GM21390 (cell line): ENCODE results near the gene KCNJ12.
"Not testable (repeated sequence)": the region's sequence is repeated elsewhere in the genome, so short reads cannot be mapped to it uniquely, and the experiment has no call there.

ENCODE experiments used
- ATAC-seq: cut with Tn5 transposase; IDR thresholded peaks from one replicate; pipeline ENCODE4 v1.9.1; 2021; ENCODE audit not compliant: unreplicated experiment

The KCNJ12 gene

GRCh38 chr17:21348926-21349261 is 27.3 kb upstream of the KCNJ12 start:
- not testable (repeated sequence) for ATAC-seq

- ATAC-seq, result not testable (repeated sequence)
Observed at GRCh38 chr17:21349358-21350050, 26.7 kb upstream of the KCNJ12 start.

GRCh38 chr17:21350495-21350894 is 25.7 kb upstream of the KCNJ12 start:
- not testable (repeated sequence) for ATAC-seq

GRCh38 chr17:21351366-21352065 is 24.6 kb upstream of the KCNJ12 start:
- ATAC-seq, result no peak

- ATAC-seq, result no peak
Observed at GRCh38 chr17:21352221-21352980, 23.8 kb upstream of the KCNJ12 start.

- ATAC-seq, result no peak
Observed at GRCh38 chr17:21352981-21353265, 23.2 kb upstream of the KCNJ12 start.

- no peak for ATAC-seq
Observed at GRCh38 chr17:21353326-21354010, 22.7 kb upstream of the KCNJ12 start.

GRCh38 chr17:21354796-21355385 is 21.3 kb upstream of the KCNJ12 start:
- no peak for ATAC-seq

GRCh38 chr17:21355586-21355985 is 20.6 kb upstream of the KCNJ12 start:
- no peak for ATAC-seq

GRCh38 chr17:21356537-21357127 is 19.5 kb upstream of the KCNJ12 start:
- ATAC-seq, result no peak

GRCh38 chr17:21357281-21357680 is 18.9 kb upstream of the KCNJ12 start:
- no peak for ATAC-seq

GRCh38 chr17:21357696-21358656 is 18.2 kb upstream of the KCNJ12 start:
- no peak for ATAC-seq

- ATAC-seq, result no peak
Observed at GRCh38 chr17:21358682-21359482, 17.3 kb upstream of the KCNJ12 start.

- ATAC-seq, result no peak
Observed at GRCh38 chr17:21359483-21359840, 16.7 kb upstream of the KCNJ12 start.

GRCh38 chr17:21360048-21360447 is 16.1 kb upstream of the KCNJ12 start:
- ATAC-seq, result no peak

GRCh38 chr17:21361020-21361809 is 14.9 kb upstream of the KCNJ12 start:
- no peak for ATAC-seq

- no peak for ATAC-seq
Observed at GRCh38 chr17:21362331-21362931, 13.7 kb upstream of the KCNJ12 start.
